Upper lobe of left lung (tissue), 4 donors: Measurements from ENCODE around the gene DMXL2.
"Not testable (repeated sequence)": the region's sequence is repeated elsewhere in the genome, so short reads cannot be mapped to it uniquely, and the experiment has no call there.

ENCODE experiments used
- CTCF ChIP-seq, 6 experiments: fragments of 450-650 bp in 4 of 6; fragments of 200-600 bp in 2 of 6; sonication (generic) in 2 of 6; IDR thresholded peaks; one replicate each; pipeline ENCODE4 v1.5.1; 2016 to 2019; ENCODE audit warnings: antibody characterized with exemption in 6 of 6
- EP300 ChIP-seq, 4 donors: sonication (generic); formaldehyde crosslinking; IDR thresholded peaks; one replicate each; pipeline ENCODE4 v1.5.1; 2017; ENCODE audit warnings: antibody characterized with exemption in 4 of 4, control low read depth in 2 of 4

- not testable (repeated sequence) for TF ChIP-seq CTCF, EP300 (IDR thresholded peaks at IDR 0.05)
Measured at GRCh38 chr15:51573352-51573751, 49.2 kb downstream of the DMXL2 start.
